Lower lobe of right lung (tissue), 2 donors: ENCODE results near the gene TTBK2. TPM values are rescaled to one million over a fixed set of nuclear protein-coding genes. Genes with fewer than 3 reads are reported as not detected.

ENCODE experiments used
- ATAC-seq, 2 donors: fragments of 200-7000 bp; cut with Tn5 transposase; one replicate each; pipeline ENCODE4 v1.9.1; 2020 to 2022; ENCODE audit warnings: mild to moderate bottlenecking in 2 of 2, moderate library complexity in 2 of 2
- DNase-seq: peaks from one replicate; pipeline ENCODE4 v3.0.0-alpha.2; 2020
- H3K27ac ChIP-seq: fragments of 200-600 bp; one replicate; pipeline ENCODE4 v1.8.0; 2022
- H3K27me3 ChIP-seq: fragments of 200-600 bp; one replicate; pipeline ENCODE4 v1.8.0; 2022; ENCODE audit warnings: low read depth
- H3K36me3 ChIP-seq: fragments of 200-600 bp; one replicate; pipeline ENCODE4 v1.8.0; 2022; ENCODE audit warnings: mild to moderate bottlenecking
- H3K4me1 ChIP-seq: fragments of 200-600 bp; one replicate; pipeline ENCODE4 v1.8.0; 2022
- H3K4me3 ChIP-seq: fragments of 200-600 bp; one replicate; pipeline ENCODE4 v1.8.0; 2022; ENCODE audit warnings: mild to moderate bottlenecking
- H3K9me3 ChIP-seq: fragments of 200-600 bp; one replicate; pipeline ENCODE4 v1.8.0; 2022
- CTCF ChIP-seq: fragments of 200-600 bp; IDR thresholded peaks from one replicate; pipeline ENCODE4 v1.8.0; 2022; ENCODE audit warnings: antibody characterized with exemption, mild to moderate bottlenecking
- intact Hi-C: fragments of 100-400 bp; cut with DNase I; formaldehyde crosslinking; loops from one replicate; pipeline ENCODE4 v1.11.0; 2022
- total RNA-seq: library from RNA; stranded (reverse); fragmentation: NEBNext Ultra II Directional; extraction: Animal tissue kit (Norgen Biotek cat#: 25700); gene quantifications from one replicate; pipeline ENCODE4 v1.2.1, GENCODE V29; 2021
- donor health status: DM: no; HTN: yes; CAD: no; lungs with severe emphysema.

TTBK2 gene
- total RNA-seq, 1 donor from 2014 or later: 19.1 TPM

- H3K27me3 ChIP-seq: no peaks in the 10 kb centered on the region
- no peaks in the 10 kb centered on the region for H3K4me1 ChIP-seq
- intact Hi-C loops: no loop called here
- no peak overlapping the region for H3K27ac ChIP-seq
- peaks cover 17% of the 10 kb centered on the region for H3K36me3 ChIP-seq
- no peaks in the 10 kb centered on the region for H3K9me3 ChIP-seq
- H3K4me3 ChIP-seq: no peak overlapping the region
- DNase-seq: no peak
- no peak for TF ChIP-seq CTCF
- ATAC-seq: no peak
Measured at GRCh38 chr15:42939841-42940240, 19.3 kb upstream of the TTBK2 start.

GRCh38 chr15:42937143-42937542, 16.6 kb upstream of the TTBK2 start:
- no peak for TF ChIP-seq CTCF
- Histone ChIP-seq H3K9me3 (no peaks in the 10 kb centered on the region), H3K27ac (no peak overlapping the region), H3K4me1 (no peaks in the 10 kb centered on the region), H3K4me3 (no peak overlapping the region), H3K36me3 (no peaks in the 10 kb centered on the region), H3K27me3 (no peaks in the 10 kb centered on the region)
- intact Hi-C loops: no loop called here
- DNase-seq: no peak
- ATAC-seq: no peak

GRCh38 chr15:42933886-42934667, 13.5 kb upstream of the TTBK2 start:
- TF ChIP-seq CTCF: no peak
- Histone ChIP-seq H3K27ac (no peak overlapping the region), H3K9me3 (no peaks in the 10 kb centered on the region), H3K27me3 (no peaks in the 10 kb centered on the region), H3K4me3 (no peak overlapping the region), H3K36me3 (no peaks in the 10 kb centered on the region), H3K4me1 (no peaks in the 10 kb centered on the region)
- intact Hi-C loops: no loop called here
- ATAC-seq (no peak), DNase-seq (no peak)

GRCh38 chr15:42932833-42933515, 12.4 kb upstream of the TTBK2 start:
- Histone ChIP-seq H3K27me3 (no peaks in the 10 kb centered on the region), H3K9me3 (no peaks in the 10 kb centered on the region), H3K4me1 (no peaks in the 10 kb centered on the region), H3K36me3 (no peaks in the 10 kb centered on the region), H3K27ac (no peak overlapping the region), H3K4me3 (no peak overlapping the region)
- no peak for TF ChIP-seq CTCF
- ATAC-seq (no peak), DNase-seq (no peak)
- intact Hi-C loops: no loop called here

- DNase-seq (no peak), ATAC-seq (no peak)
- H3K36me3 ChIP-seq: no peaks in the 10 kb centered on the region
- H3K4me1 ChIP-seq: no peaks in the 10 kb centered on the region
- no peak for TF ChIP-seq CTCF
- H3K4me3 ChIP-seq: no peak overlapping the region
- no peak overlapping the region for H3K27ac ChIP-seq
- intact Hi-C loops: no loop called here
- H3K27me3 ChIP-seq: no peaks in the 10 kb centered on the region
- no peaks in the 10 kb centered on the region for H3K9me3 ChIP-seq
Measured at GRCh38 chr15:42931702-42932486, 11.3 kb upstream of the TTBK2 start.
